HG03060 (cell line): ENCODE data around the gene TMEM11.

Experiments
- ATAC-seq: cut with Tn5 transposase; IDR thresholded peaks from one replicate; pipeline ENCODE4 v1.9.1; 2021; ENCODE audit warnings: low read depth, moderate number of reproducible peaks; ENCODE audit not compliant: unreplicated experiment

The TMEM11 gene

GRCh38 chr17:21164216-21164615 is 49.7 kb downstream of the TMEM11 start:
- ATAC-seq = no peak

GRCh38 chr17:21163101-21163500 is 50.9 kb downstream of the TMEM11 start:
- ATAC-seq = no peak

- no peak for ATAC-seq
These were observed 51.6 kb downstream of the TMEM11 start for GRCh38 chr17:21162394-21162775.

- ATAC-seq = no peak
These were observed 52.2 kb downstream of the TMEM11 start for GRCh38 chr17:21161498-21162393.

GRCh38 chr17:21160401-21160800 is 53.6 kb downstream of the TMEM11 start:
- ATAC-seq = no peak

GRCh38 chr17:21157586-21158370 is 56.2 kb downstream of the TMEM11 start:
- ATAC-seq = no peak

GRCh38 chr17:21152731-21153130 is 61.2 kb downstream of the TMEM11 start:
- no peak for ATAC-seq

GRCh38 chr17:21149621-21150020 is 64.3 kb downstream of the TMEM11 start:
- no peak for ATAC-seq
